GM12801 (cell line): ENCODE measurements around the gene TLR5.

Experiments used
- CTCF ChIP-seq: IDR thresholded peaks from one replicate; pipeline ENCODE4 v1.5.1; 2011; ENCODE audit warnings: control low read depth; ENCODE audit not compliant: insufficient read length; ENCODE audit errors: extremely low read depth

The TLR5 gene

GRCh38 chr1:223059526-223059925 lies 83.5 kb downstream of the TLR5 start:
- no peak for TF ChIP-seq CTCF
